H9 (cell line): Measurements from ENCODE around the gene OAS3. TPM values are rescaled to one million over a fixed set of nuclear protein-coding genes. Genes with fewer than 3 reads are reported as not detected.

Experiments used
- DNase-seq: peaks from one replicate; pipeline ENCODE4 v3.0.0-alpha.2; 2017
- H2AFZ ChIP-seq: one replicate; pipeline ENCODE4 v1.6.1; 2013; ENCODE audit warnings: mild to moderate bottlenecking, low read length, control low read depth, moderate library complexity
- H2AK5ac ChIP-seq: 2 replicates; pipeline ENCODE4 v1.6.1; 2013; ENCODE audit warnings: low read length, control low read depth, mixed read lengths; ENCODE audit not compliant: insufficient read length
- H2BK120ac ChIP-seq: one replicate; pipeline ENCODE4 v1.6.1; 2013; ENCODE audit warnings: low read depth, mild to moderate bottlenecking, low read length, control low read depth, inconsistent platforms; ENCODE audit not compliant: poor library complexity, severe bottlenecking
- H2BK12ac ChIP-seq: 2 replicates; pipeline ENCODE4 v1.6.1; 2013; ENCODE audit warnings: low read length, control low read depth, mixed read lengths, low read depth; ENCODE audit not compliant: insufficient read length
- H2BK15ac ChIP-seq: 2 replicates; pipeline ENCODE4 v1.6.1; 2013; ENCODE audit warnings: low read depth, low read length, control low read depth
- H2BK20ac ChIP-seq: one replicate; pipeline ENCODE4 v1.6.1; 2013; ENCODE audit warnings: low read depth, mild to moderate bottlenecking, low read length, control low read depth, inconsistent platforms; ENCODE audit not compliant: poor library complexity, severe bottlenecking
- H2BK5ac ChIP-seq: 2 replicates; pipeline ENCODE4 v1.6.1; 2013; ENCODE audit warnings: low read length, control low read depth, mixed read lengths; ENCODE audit not compliant: insufficient read length
- H3K14ac ChIP-seq: 2 replicates; pipeline ENCODE4 v1.6.1; 2013; ENCODE audit warnings: low read length, control low read depth; ENCODE audit not compliant: insufficient read depth
- H3K18ac ChIP-seq: 2 replicates; pipeline ENCODE4 v1.6.1; 2013; ENCODE audit warnings: low read depth, mild to moderate bottlenecking, mixed read lengths, low read length, control low read depth; ENCODE audit not compliant: insufficient read length
- H3K23ac ChIP-seq: 2 replicates; pipeline ENCODE4 v1.6.1; 2013; ENCODE audit warnings: low read length, control low read depth, mixed read lengths, low read depth; ENCODE audit not compliant: insufficient read length
- H3K23me2 ChIP-seq: 2 replicates; pipeline ENCODE4 v1.6.1; 2013; ENCODE audit warnings: low read depth, mild to moderate bottlenecking, mixed read lengths, low read length, control low read depth; ENCODE audit not compliant: insufficient read length, poor library complexity, severe bottlenecking
- H3K27ac ChIP-seq: 2 replicates; pipeline ENCODE4 v1.5.1; 2013; ENCODE audit warnings: low read length, control low read depth, mixed read lengths, low read depth; ENCODE audit not compliant: insufficient read length
- H3K27me3 ChIP-seq: 2 replicates; pipeline ENCODE4 v1.6.1; 2013; ENCODE audit warnings: low read length, control low read depth, inconsistent platforms; ENCODE audit not compliant: insufficient read depth
- H3K4ac ChIP-seq: 2 replicates; pipeline ENCODE4 v1.6.1; 2013; ENCODE audit warnings: low read depth, mild to moderate bottlenecking, control low read depth, inconsistent platforms, low read length, moderate library complexity
- H3K4me1 ChIP-seq: 2 replicates; pipeline ENCODE4 v1.6.1; 2013; ENCODE audit warnings: low read length, control low read depth, inconsistent platforms; ENCODE audit not compliant: insufficient read depth
- H3K4me2 ChIP-seq: 2 replicates; pipeline ENCODE4 v1.6.1; 2013; ENCODE audit warnings: low read length, control low read depth, mixed read lengths; ENCODE audit not compliant: insufficient read length, insufficient read depth
- H3K56ac ChIP-seq: 2 replicates; pipeline ENCODE4 v1.6.1; 2013; ENCODE audit warnings: low read depth, mild to moderate bottlenecking, mixed read lengths, low read length, control low read depth; ENCODE audit not compliant: insufficient read length
- H3K79me1 ChIP-seq: 2 replicates; pipeline ENCODE4 v1.6.1; 2013; ENCODE audit warnings: low read depth, mild to moderate bottlenecking, moderate library complexity, low read length, control low read depth, inconsistent platforms; ENCODE audit not compliant: insufficient read depth, poor library complexity, severe bottlenecking
- H3K79me2 ChIP-seq: 2 replicates; pipeline ENCODE4 v1.6.1; 2013; ENCODE audit warnings: low read length, control low read depth, inconsistent platforms; ENCODE audit not compliant: insufficient read depth
- H3K9ac ChIP-seq: 2 replicates; pipeline ENCODE4 v1.6.1; 2013; ENCODE audit warnings: low read length, control low read depth, mixed read lengths; ENCODE audit not compliant: insufficient read length; ENCODE audit errors: extremely low read depth
- H3K9me3 ChIP-seq: one replicate; pipeline ENCODE4 v1.6.1; 2013; ENCODE audit warnings: low read depth, low read length, inconsistent platforms; ENCODE audit not compliant: control insufficient read depth
- H3T11ph ChIP-seq: one replicate; pipeline ENCODE4 v1.6.1; 2013; ENCODE audit warnings: mild to moderate bottlenecking, low read length, control low read depth, inconsistent platforms
- H4K20me1 ChIP-seq: one replicate; pipeline ENCODE4 v1.6.1; 2013; ENCODE audit not compliant: control insufficient read depth, insufficient read length, insufficient read depth
- H4K5ac ChIP-seq: 2 replicates; pipeline ENCODE4 v1.6.1; 2013; ENCODE audit warnings: low read depth, mild to moderate bottlenecking, mixed read lengths, low read length, control low read depth; ENCODE audit not compliant: insufficient read length
- H4K8ac ChIP-seq: replicated peaks from 2 replicates; pipeline ENCODE4 v1.6.1; 2013; ENCODE audit warnings: low read length, control low read depth, mixed read lengths, low read depth; ENCODE audit not compliant: insufficient read length
- H4K91ac ChIP-seq: 2 replicates; pipeline ENCODE4 v1.6.1; 2013; ENCODE audit warnings: low read depth, mild to moderate bottlenecking, moderate library complexity, mixed read lengths, low read length, control low read depth; ENCODE audit not compliant: insufficient read length
- H3K27ac Mint-ChIP-seq, 3 experiments: 2 replicates in 2 of 3; 3 replicates in 1 of 3; pipeline ENCODE4 v1.8.0; 2020 to 2021; ENCODE audit warnings: mixed read lengths in 3 of 3, mild to moderate bottlenecking in 1 of 3, moderate library complexity in 1 of 3
- H3K27me3 Mint-ChIP-seq: 2 replicates; pipeline ENCODE4 v1.8.0; 2021; ENCODE audit warnings: low read depth, mild to moderate bottlenecking, moderate library complexity, mixed read lengths
- H3K36me3 Mint-ChIP-seq, 3 experiments: 2 replicates in 2 of 3; 3 replicates in 1 of 3; pipeline ENCODE4 v1.8.0; 2020 to 2021; ENCODE audit warnings: low read depth in 3 of 3, mixed read lengths in 3 of 3; ENCODE audit not compliant: insufficient read depth in 1 of 3
- H3K4me1 Mint-ChIP-seq, 2 experiments: 2 replicates each; pipeline ENCODE4 v1.8.0; 2020; ENCODE audit warnings: mixed read lengths in 2 of 2
- H3K4me3 Mint-ChIP-seq, 2 experiments: 2 replicates in 1 of 2; 3 replicates in 1 of 2; pipeline ENCODE4 v1.8.0; 2020 to 2021; ENCODE audit warnings: mild to moderate bottlenecking in 2 of 2, mixed read lengths in 2 of 2, moderate library complexity in 1 of 2
- H3K9me3 Mint-ChIP-seq, 2 experiments: 2 replicates in 1 of 2; 3 replicates in 1 of 2; pipeline ENCODE4 v1.8.0; 2020; ENCODE audit warnings: mild to moderate bottlenecking in 2 of 2, mixed read lengths in 2 of 2, moderate library complexity in 1 of 2
- WGBS: extraction: QIAGEN DNeasy Blood & Tissue Kit; methylation state at CpG from one replicate; pipeline ENCODE4 v1.1.7; 2013; ENCODE audit warnings: missing lambda C conversion rate, low lambda C conversion rate, mixed read lengths; ENCODE audit not compliant: insufficient read length; ENCODE audit errors: extremely low coverage; 5-methylcytosine and 5-hydroxymethylcytosine counted together
- total RNA-seq: library from RNA; stranded (reverse); gene quantifications from 2 replicates; pipeline ENCODE4 v1.2.1, GENCODE V29; 2021
- TF ChIP-seq, protein P1 (sequence below): fragments of 200-600 bp; sonication (generic); conservative IDR thresholded peaks from 3 replicates; pipeline ENCODE4 v1.8.0; 2021; ENCODE audit warnings: antibody characterized with exemption, mild to moderate bottlenecking

The OAS3 gene
- total RNA-seq, 1 experiment from 2014 or later = 0.81 TPM

DNA sequence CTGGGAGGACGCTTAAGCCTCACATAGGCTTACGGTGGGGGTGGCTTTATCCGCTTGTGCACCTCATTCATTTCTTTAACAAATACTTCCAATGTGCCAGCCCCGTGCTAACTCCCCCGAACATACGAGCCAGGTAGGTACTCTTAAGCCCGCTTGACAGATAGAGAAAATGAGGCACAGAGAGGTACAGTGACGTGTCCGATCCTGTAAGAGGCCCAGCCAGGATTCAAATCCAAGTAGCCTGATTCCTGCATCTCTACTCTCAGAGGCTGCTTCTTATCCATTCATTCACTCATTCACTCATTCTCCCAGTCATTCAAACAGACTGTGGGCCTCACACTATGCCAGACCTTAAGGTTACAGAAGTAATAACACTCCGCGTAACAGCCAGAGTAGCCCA, 477 bp downstream of the OAS3 start:
- no peak overlapping the region for H3K18ac ChIP-seq
- no peak overlapping the region for H2AK5ac ChIP-seq
- H3T11ph ChIP-seq = no peak overlapping the region
- H3K14ac ChIP-seq = no peak overlapping the region
- H2BK120ac ChIP-seq = no peak overlapping the region
- H3K56ac ChIP-seq = no peak overlapping the region
- no peaks in the 10 kb centered on the region for H3K36me3 Mint-ChIP-seq
- H3K9me3 ChIP-seq = no peaks in the 10 kb centered on the region
- H2BK15ac ChIP-seq = no peak overlapping the region
- H3K4me1 Mint-ChIP-seq = peaks cover 3 to 17% of the 10 kb centered on the region in 2 experiments
- H3K79me1 ChIP-seq = no peaks in the 10 kb centered on the region
- H3K4me2 ChIP-seq = peak overlapping the region; percentile 58
- no peak overlapping the region for H2BK5ac ChIP-seq
- H4K20me1 ChIP-seq = no peaks in the 10 kb centered on the region
- H3K27ac ChIP-seq = no peak overlapping the region
- H3K23me2 ChIP-seq = peaks cover 8% of the 10 kb centered on the region
- H2BK12ac ChIP-seq = no peak overlapping the region
- H4K91ac ChIP-seq = no peak overlapping the region
- no peak overlapping the region for H4K5ac ChIP-seq
- H3K4me3 Mint-ChIP-seq = peak overlapping the region; percentile 54 to 66
- H3K4me1 ChIP-seq = no peaks in the 10 kb centered on the region
- WGBS = no CpG with 5 or more reads among the region's 11 CpGs
- DNase-seq = no peak
- no peak overlapping the region for H3K4ac ChIP-seq
- TF ChIP-seq, protein P1, sequence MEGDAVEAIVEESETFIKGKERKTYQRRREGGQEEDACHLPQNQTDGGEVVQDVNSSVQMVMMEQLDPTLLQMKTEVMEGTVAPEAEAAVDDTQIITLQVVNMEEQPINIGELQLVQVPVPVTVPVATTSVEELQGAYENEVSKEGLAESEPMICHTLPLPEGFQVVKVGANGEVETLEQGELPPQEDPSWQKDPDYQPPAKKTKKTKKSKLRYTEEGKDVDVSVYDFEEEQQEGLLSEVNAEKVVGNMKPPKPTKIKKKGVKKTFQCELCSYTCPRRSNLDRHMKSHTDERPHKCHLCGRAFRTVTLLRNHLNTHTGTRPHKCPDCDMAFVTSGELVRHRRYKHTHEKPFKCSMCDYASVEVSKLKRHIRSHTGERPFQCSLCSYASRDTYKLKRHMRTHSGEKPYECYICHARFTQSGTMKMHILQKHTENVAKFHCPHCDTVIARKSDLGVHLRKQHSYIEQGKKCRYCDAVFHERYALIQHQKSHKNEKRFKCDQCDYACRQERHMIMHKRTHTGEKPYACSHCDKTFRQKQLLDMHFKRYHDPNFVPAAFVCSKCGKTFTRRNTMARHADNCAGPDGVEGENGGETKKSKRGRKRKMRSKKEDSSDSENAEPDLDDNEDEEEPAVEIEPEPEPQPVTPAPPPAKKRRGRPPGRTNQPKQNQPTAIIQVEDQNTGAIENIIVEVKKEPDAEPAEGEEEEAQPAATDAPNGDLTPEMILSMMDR = no peak
- peaks cover 32% of the 10 kb centered on the region for H3K27me3 Mint-ChIP-seq
- H3K9me3 Mint-ChIP-seq = no peaks in the 10 kb centered on the region; a peak in 1 of 5 replicates
- no peaks in the 10 kb centered on the region; the same call in 1 of the 2 replicates for H3K27me3 ChIP-seq
- H3K9ac ChIP-seq = no peak overlapping the region
- H4K8ac ChIP-seq = no peak overlapping the region
- no peak overlapping the region for H3K23ac ChIP-seq
- H2AFZ ChIP-seq = no peak overlapping the region
- H3K79me2 ChIP-seq = no peaks in the 10 kb centered on the region
- H3K27ac Mint-ChIP-seq = peak overlapping the region in 1 of 3 experiments; percentile 9; a peak in 1 of 7 replicates
- H2BK20ac ChIP-seq = no peak overlapping the region
